Inflammatory macrophage treated with lipopolysaccharide for 4 hours (primary cell): ENCODE data around the gene SULT2B1.

Experiments used
- DNase-seq: peaks from one replicate; pipeline ENCODE4 v3.0.0-alpha.2; 2020

SULT2B1 gene

GRCh38 chr19:48603850-48604249, 51.9 kb downstream of the SULT2B1 start:
- DNase-seq, result no peak

- no peak for DNase-seq
Measured at GRCh38 chr19:48606463-48607358, 54.7 kb downstream of the SULT2B1 start, which contains the start of gene SPACA4. TSS of gene SPACA4 (plus strand) at chr19:48606742. CDS start at chr19:48606979, 237 bp downstream.

GRCh38 chr19:48607359-48607755, 55.4 kb downstream of the SULT2B1 start:
- DNase-seq, result no peak

GRCh38 chr19:48608798-48609263, 56.9 kb downstream of the SULT2B1 start:
- peak; percentile 62 for DNase-seq

GRCh38 chr19:48609571-48610108, 57.7 kb downstream of the SULT2B1 start:
- DNase-seq, result no peak

GRCh38 chr19:48611872-48612271, 59.9 kb downstream of the SULT2B1 start:
- DNase-seq, result no peak

- no peak for DNase-seq
Measured at GRCh38 chr19:48613024-48613851, 61.3 kb downstream of the SULT2B1 start.

- DNase-seq, result no peak
Measured at GRCh38 chr19:48613852-48614435, 62.0 kb downstream of the SULT2B1 start.

- no peak for DNase-seq
Measured at GRCh38 chr19:48614436-48615230, 62.7 kb downstream of the SULT2B1 start, which contains the start of gene FAM83E. TSS of gene FAM83E (minus strand) at chr19:48615076. CDS start at chr19:48613372, 1,704 bp downstream.

GRCh38 chr19:48615231-48616040, 63.5 kb downstream of the SULT2B1 start:
- no peak for DNase-seq

- no peak for DNase-seq
Measured at GRCh38 chr19:48616041-48616436, 64.1 kb downstream of the SULT2B1 start.

- DNase-seq, result no peak
Measured at GRCh38 chr19:48616491-48617056, 64.6 kb downstream of the SULT2B1 start.

GRCh38 chr19:48617146-48617937, 65.4 kb downstream of the SULT2B1 start:
- no peak for DNase-seq

- DNase-seq, result no peak
Measured at GRCh38 chr19:48618278-48618915, 66.4 kb downstream of the SULT2B1 start.

- peak; percentile 98 for DNase-seq
Measured at GRCh38 chr19:48618916-48619691, 67.1 kb downstream of the SULT2B1 start, which contains the start of the genes RPL18 and SPHK2. TSS of gene RPL18 (minus strand) at chr19:48619178. CDS start at chr19:48619143, 35 bp downstream. TSS of gene SPHK2 (plus strand) at chr19:48619506. CDS start at chr19:48620515, 1,009 bp downstream.

- DNase-seq, result peak; percentile 40
Measured at GRCh38 chr19:48619692-48620585, 68.0 kb downstream of the SULT2B1 start.

GRCh38 chr19:48623556-48624066, 71.6 kb downstream of the SULT2B1 start:
- DNase-seq, result no peak
